HG03520 (cell line): ENCODE results near the gene CIDEC.

Experiments used
- ATAC-seq: cut with Tn5 transposase; IDR thresholded peaks from one replicate; pipeline ENCODE4 v1.9.1; 2021; ENCODE audit warnings: mild to moderate bottlenecking, moderate library complexity; ENCODE audit not compliant: unreplicated experiment

The CIDEC gene

DNA sequence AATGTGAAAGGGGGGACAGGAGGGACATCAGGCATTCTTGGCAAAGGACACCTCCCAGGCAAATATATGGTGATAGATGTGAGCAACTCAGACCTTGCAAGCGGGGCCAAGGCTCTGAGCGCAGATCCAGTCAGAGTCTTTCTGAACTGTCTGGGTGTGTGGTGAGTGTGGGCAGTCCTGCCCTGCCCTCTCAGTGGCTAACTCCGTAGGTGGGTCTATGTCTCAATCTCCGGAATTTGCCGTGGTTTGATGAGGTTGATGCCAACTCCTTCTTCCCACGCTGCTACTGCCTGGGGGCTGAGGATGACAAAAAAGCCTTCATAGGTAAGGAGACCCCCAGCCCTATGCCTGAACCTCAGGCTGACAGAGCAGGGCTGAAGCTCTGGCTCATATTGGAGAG lies 62.6 kb downstream of the CIDEC start:
- ATAC-seq, result no peak
